HCT116 (cell line): ENCODE data around the gene DEFB123. TPM values are rescaled to one million over a fixed set of nuclear protein-coding genes. Genes with fewer than 3 reads are reported as not detected.

Source experiments
- ATAC-seq: fragments of 200-7000 bp; cut with Tn5 transposase; 2 replicates; pipeline ENCODE4 v1.9.1; 2020; ENCODE audit warnings: mild to moderate bottlenecking, moderate library complexity
- BruUV-seq: library from RNA; stranded (reverse); fragments of 400-500 nt; replicated peaks from 2 replicates; lab custom pipeline; 2021; lab: Mats Ljungman, UMichigan
- CTCF ChIA-PET: fragments of 300-600 bp; sonication (Branson Sonifier 250); formaldehyde crosslinking; loops from one replicate; lab custom pipeline; 2021; ENCODE audit warnings: antibody characterized with exemption; lab: Charles Lee
- POLR2A ChIA-PET: fragments of 300-600, 350-600 bp; sonication (Branson Sonifier 250); formaldehyde crosslinking; loops from one replicate; lab custom pipeline; 2021; ENCODE audit warnings: antibody characterized with exemption; lab: Charles Lee
- RAD21 ChIA-PET, 2 experiments: fragments of 300-600 bp; sonication (Branson Sonifier 250); formaldehyde crosslinking; loops; one replicate each; lab custom pipeline; 2023; ENCODE audit warnings: low total read pairs in 2 of 2; ENCODE audit not compliant: uncharacterized antibody in 2 of 2, unreplicated experiment in 2 of 2, low non-redundant PET in 1 of 2; lab: Charles Lee
- DNase-seq: peaks from one replicate; pipeline ENCODE4 v3.0.0-alpha.2; 2010; ENCODE audit warnings: low read depth, low spot score
- H2AFZ ChIP-seq: fragments of 200-600 bp; shearing (Covaris generic), sonication (generic); 2 replicates; pipeline ENCODE4 v1.6.1; 2017; ENCODE audit warnings: low read depth, mixed run types, mixed read lengths, antibody characterized with exemption, low read length; ENCODE audit not compliant: poor library complexity, severe bottlenecking
- H3K27ac ChIP-seq: 2 replicates; pipeline ENCODE4 v1.5.1; 2012; ENCODE audit warnings: low read depth, low read length
- H3K27me3 ChIP-seq: fragments of 200-600 bp; sonication (generic); 2 replicates; pipeline ENCODE4 v1.6.1; 2016; ENCODE audit warnings: mixed run types, low read length, mixed read lengths; ENCODE audit not compliant: insufficient read depth
- H3K36me3 ChIP-seq, 2 experiments: fragments of 200-500 bp in 1 of 2; fragments of 200-600 bp in 1 of 2; sonication (Bioruptor generic) in 1 of 2; sonication (generic) in 1 of 2; 2 replicates each; pipeline versions ENCODE4 v1.5.1 to v1.6.1; 2014 to 2016; ENCODE audit warnings: low read length in 2 of 2, inconsistent platforms in 1 of 2, mixed read lengths in 1 of 2, mixed run types in 1 of 2; ENCODE audit not compliant: insufficient read depth in 2 of 2, control insufficient read depth in 1 of 2
- H3K4me1 ChIP-seq, 2 experiments: fragments of 200-600 bp in 1 of 2; sonication (generic) in 1 of 2; 2 replicates each; pipeline versions ENCODE4 v1.5.1 to v1.6.1; 2012 to 2017; ENCODE audit warnings: low read length in 2 of 2, inconsistent platforms in 1 of 2, mild to moderate bottlenecking in 1 of 2, mixed read lengths in 1 of 2, mixed run types in 1 of 2, moderate library complexity in 1 of 2; ENCODE audit not compliant: insufficient read depth in 2 of 2, control insufficient read depth in 1 of 2
- H3K4me2 ChIP-seq: fragments of 200-600 bp; sonication (generic); 2 replicates; pipeline ENCODE4 v1.6.1; 2017; ENCODE audit warnings: mixed run types, low read length, mixed read lengths
- H3K4me3 ChIP-seq, 2 experiments: fragments of 200-600 bp in 1 of 2; sonication (generic) in 1 of 2; replicated peaks in 1 of 2; 2 replicates each; pipeline ENCODE4 v1.5.1; 2011 to 2016; ENCODE audit warnings: low read length in 2 of 2, control low read depth in 1 of 2, low read depth in 1 of 2, mild to moderate bottlenecking in 1 of 2, mixed read lengths in 1 of 2, mixed run types in 1 of 2
- H3K79me2 ChIP-seq: fragments of 200-600 bp; sonication (generic); 2 replicates; pipeline ENCODE4 v1.6.1; 2017; ENCODE audit warnings: mild to moderate bottlenecking, mixed run types, low read length, moderate library complexity, mixed read lengths; ENCODE audit not compliant: insufficient read depth
- H3K9ac ChIP-seq: fragments of 200-600 bp; sonication (generic); 2 replicates; pipeline ENCODE4 v1.6.1; 2016; ENCODE audit warnings: low read length, mixed read lengths
- H3K9me2 ChIP-seq: fragments of 200-600 bp; sonication (generic), shearing (Covaris generic); 2 replicates; pipeline ENCODE4 v1.6.1; 2017; ENCODE audit warnings: mixed run types, mild to moderate bottlenecking, moderate library complexity; ENCODE audit not compliant: insufficient read depth
- H3K9me3 ChIP-seq, 2 experiments: fragments of 200-500 bp in 1 of 2; fragments of 200-600 bp in 1 of 2; sonication (Bioruptor generic) in 1 of 2; sonication (generic) in 1 of 2; 2 replicates each; pipeline ENCODE4 v1.6.1; 2014 to 2017; ENCODE audit warnings: low read length in 2 of 2, mixed read lengths in 2 of 2, inconsistent platforms in 1 of 2, low read depth in 1 of 2, mild to moderate bottlenecking in 1 of 2, mixed run types in 1 of 2, moderate library complexity in 1 of 2; ENCODE audit not compliant: control insufficient read depth in 1 of 2, insufficient read depth in 1 of 2
- H4K20me1 ChIP-seq: fragments of 200-600 bp; sonication (generic), shearing (Covaris generic); 2 replicates; pipeline ENCODE4 v1.6.1; 2017; ENCODE audit warnings: mixed run types, mild to moderate bottlenecking, moderate library complexity; ENCODE audit not compliant: insufficient read depth
- CBX3 ChIP-seq: IDR thresholded peaks from 2 replicates; pipeline ENCODE4 v1.6.1; 2012; ENCODE audit warnings: low read depth
- EZH2 ChIP-seq: fragments of 200-600 bp; sonication (generic); IDR thresholded peaks from 2 replicates; pipeline ENCODE4 v1.6.1; 2017; ENCODE audit warnings: antibody characterized with exemption, mixed run types
- JUND ChIP-seq: IDR thresholded peaks from 2 replicates; pipeline ENCODE4 v1.6.1; 2012
- RAD21 ChIP-seq: IDR thresholded peaks from 2 replicates; pipeline ENCODE4 v1.6.1; 2012; ENCODE audit warnings: low read depth, mild to moderate bottlenecking
- SIN3A ChIP-seq: IDR thresholded peaks from 2 replicates; pipeline ENCODE4 v1.6.1; 2012; ENCODE audit warnings: low read depth
- TCF7L2 ChIP-seq: IDR thresholded peaks from 2 replicates; pipeline ENCODE4 v1.7.0; 2011; ENCODE audit warnings: borderline replicate concordance, inconsistent platforms; ENCODE audit not compliant: insufficient read depth, insufficient read length; ENCODE audit errors: extremely low read depth
- YY1 ChIP-seq: IDR thresholded peaks from 2 replicates; pipeline ENCODE4 v1.6.1; 2011; ENCODE audit warnings: low read length, low read depth, moderate library complexity, mild to moderate bottlenecking; ENCODE audit not compliant: insufficient replicate concordance; ENCODE audit errors: extremely low read depth
- ZFX ChIP-seq: fragments of 450-650 bp; IDR thresholded peaks from 2 replicates; pipeline ENCODE4 v1.6.1; 2017
- intact Hi-C: fragments of 100-400 bp; cut with micrococcal nuclease; formaldehyde crosslinking; loops from 2 replicates; pipeline ENCODE4 v1.10.0; 2022
- total RNA-seq: library from RNA; stranded (reverse); gene quantifications from one replicate; pipeline ENCODE4 v1.2.1, GENCODE V29; 2021; ENCODE audit not compliant: unreplicated experiment
- TF ChIP-seq, protein P1 (sequence below): IDR thresholded peaks from 2 replicates; pipeline ENCODE4 v1.6.1; 2012
- TF ChIP-seq, protein P2 (sequence below), 3 experiments: fragments of 200-600 bp in 1 of 3; sonication (generic) in 1 of 3; IDR thresholded peaks in 2 of 3; conservative IDR thresholded peaks in 1 of 3; 2 replicates each; pipeline ENCODE4 v1.5.1; 2012 to 2017; ENCODE audit warnings: low read depth in 2 of 3, low read length in 2 of 3, antibody characterized with exemption in 1 of 3, borderline replicate concordance in 1 of 3, control low read depth in 1 of 3, mild to moderate bottlenecking in 1 of 3, mixed read lengths in 1 of 3, mixed run types in 1 of 3, moderate library complexity in 1 of 3; ENCODE audit not compliant: insufficient read depth in 1 of 3

DEFB123 gene
- total RNA-seq, 1 experiment from 2014 or later: not detected

DNA sequence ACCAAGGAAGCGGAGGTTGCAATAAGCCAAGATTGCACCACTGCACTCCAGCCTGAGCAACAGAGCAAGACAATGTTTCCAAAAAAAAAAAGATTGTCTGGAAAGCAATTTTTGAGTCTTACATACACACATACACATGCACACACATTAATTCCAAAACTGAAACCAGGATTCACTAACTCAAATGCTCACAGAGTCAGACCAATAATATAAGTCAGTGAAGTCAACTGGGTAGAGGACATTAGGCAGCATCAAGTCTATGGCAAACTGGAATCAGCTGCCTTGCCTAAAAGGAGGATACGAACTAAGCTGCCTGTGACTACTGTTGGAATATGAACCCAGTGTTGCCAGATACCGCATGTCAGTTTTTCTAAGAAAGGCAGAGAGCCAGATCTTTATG is 50.3 kb downstream of the DEFB123 start:
- no peak overlapping the region for H2AFZ ChIP-seq
- H3K27me3 ChIP-seq: no peaks in the 10 kb centered on the region
- 0 out of 4 replicates have a peak, but pooled peaks cover 0 to 6% of the 10 kb centered on the region in 2 experiments for H3K4me1 ChIP-seq
- no peaks in the 10 kb centered on the region for H3K79me2 ChIP-seq
- CTCF ChIA-PET: interaction anchor here (2.7 kb wide), 1 partner anchor 12 kb away, joined by 12 read pairs; no protein-coding TSS in a partner anchor
- no peak for DNase-seq
- BruUV-seq: no TSS peak
- no peak for ATAC-seq
- H3K9me3 ChIP-seq: no peaks in the 10 kb centered on the region
- H3K27ac ChIP-seq: no peak overlapping the region
- H3K9ac ChIP-seq: no peak overlapping the region
- TF ChIP-seq RAD21 (no peak), YY1 (no peak), SIN3A (no peak), ZFX (no peak), JUND (no peak), TCF7L2 (no peak), CBX3 (no peak), EZH2 (no peak)
- TF ChIP-seq, protein P1, sequence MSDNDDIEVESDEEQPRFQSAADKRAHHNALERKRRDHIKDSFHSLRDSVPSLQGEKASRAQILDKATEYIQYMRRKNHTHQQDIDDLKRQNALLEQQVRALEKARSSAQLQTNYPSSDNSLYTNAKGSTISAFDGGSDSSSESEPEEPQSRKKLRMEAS: no peak
- TF ChIP-seq, protein P2, sequence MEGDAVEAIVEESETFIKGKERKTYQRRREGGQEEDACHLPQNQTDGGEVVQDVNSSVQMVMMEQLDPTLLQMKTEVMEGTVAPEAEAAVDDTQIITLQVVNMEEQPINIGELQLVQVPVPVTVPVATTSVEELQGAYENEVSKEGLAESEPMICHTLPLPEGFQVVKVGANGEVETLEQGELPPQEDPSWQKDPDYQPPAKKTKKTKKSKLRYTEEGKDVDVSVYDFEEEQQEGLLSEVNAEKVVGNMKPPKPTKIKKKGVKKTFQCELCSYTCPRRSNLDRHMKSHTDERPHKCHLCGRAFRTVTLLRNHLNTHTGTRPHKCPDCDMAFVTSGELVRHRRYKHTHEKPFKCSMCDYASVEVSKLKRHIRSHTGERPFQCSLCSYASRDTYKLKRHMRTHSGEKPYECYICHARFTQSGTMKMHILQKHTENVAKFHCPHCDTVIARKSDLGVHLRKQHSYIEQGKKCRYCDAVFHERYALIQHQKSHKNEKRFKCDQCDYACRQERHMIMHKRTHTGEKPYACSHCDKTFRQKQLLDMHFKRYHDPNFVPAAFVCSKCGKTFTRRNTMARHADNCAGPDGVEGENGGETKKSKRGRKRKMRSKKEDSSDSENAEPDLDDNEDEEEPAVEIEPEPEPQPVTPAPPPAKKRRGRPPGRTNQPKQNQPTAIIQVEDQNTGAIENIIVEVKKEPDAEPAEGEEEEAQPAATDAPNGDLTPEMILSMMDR (IDR thresholded peaks at IDR 0.05 in 2 of 3, conservative IDR thresholded peaks at IDR 0.05 in 1 of 3; ENCODE audit: borderline replicate concordance in 1 of 3, insufficient read depth in 1 of 3, low read depth in 2 of 3, low read length in 2 of 3): no peak
- TF ChIP-seq, all 23 proteins: peak for 0
- ChIA-PET RAD21 (no interaction called here), POLR2A (no interaction called here)
- Histone ChIP-seq H3K4me2 (no peak overlapping the region), H3K4me3 (no peak overlapping the region), H4K20me1 (no peaks in the 10 kb centered on the region), H3K36me3 (no peaks in the 10 kb centered on the region), H3K9me2 (no peaks in the 10 kb centered on the region)
- intact Hi-C loops: no loop called here
